Kidney tubule cell (primary cell): ENCODE results near the gene TACC2.

Experiments used
- DNase-seq: peaks from one replicate; pipeline ENCODE4 v3.0.0-alpha.2; 2018; ENCODE audit warnings: low spot score

TACC2 gene

GRCh38 chr10:122271076-122271475 is 282.1 kb downstream of the TACC2 start, which contains the start of gene BTBD16:
BTBD16 (plus strand) TSS chr10:122271296; CDS start chr10:122275082, 3,786 bp downstream.
- DNase-seq, result no peak

- no peak for DNase-seq
Measured at GRCh38 chr10:122273966-122274545, 285.1 kb downstream of the TACC2 start.

GRCh38 chr10:122276611-122277208 is 287.7 kb downstream of the TACC2 start:
- DNase-seq, result peak; percentile 69

- no peak for DNase-seq
Measured at GRCh38 chr10:122277526-122278136, 288.7 kb downstream of the TACC2 start.

- DNase-seq, result peak; percentile 66
Measured at GRCh38 chr10:122279725-122280141, 290.8 kb downstream of the TACC2 start.

GRCh38 chr10:122280156-122280555 is 291.2 kb downstream of the TACC2 start:
- no peak for DNase-seq

- DNase-seq, result no peak
Measured at GRCh38 chr10:122281018-122281626, 292.2 kb downstream of the TACC2 start.

GRCh38 chr10:122281751-122282150 is 292.8 kb downstream of the TACC2 start:
- DNase-seq, result no peak

- DNase-seq, result peak; percentile 95
Measured at GRCh38 chr10:122282253-122282671, 293.3 kb downstream of the TACC2 start.

GRCh38 chr10:122282909-122283308 is 293.9 kb downstream of the TACC2 start:
- DNase-seq, result no peak

- DNase-seq, result no peak
Measured at GRCh38 chr10:122285506-122286444, 296.8 kb downstream of the TACC2 start.

GRCh38 chr10:122286867-122287266 is 297.9 kb downstream of the TACC2 start:
- peak; percentile 52 for DNase-seq

GRCh38 chr10:122287570-122287969 is 298.6 kb downstream of the TACC2 start:
- DNase-seq, result no peak

GRCh38 chr10:122288262-122288661 is 299.3 kb downstream of the TACC2 start:
- DNase-seq, result no peak

- DNase-seq, result no peak
Measured at GRCh38 chr10:122288917-122289316, 300.0 kb downstream of the TACC2 start.

- no peak for DNase-seq
Measured at GRCh38 chr10:122290334-122290733, 301.4 kb downstream of the TACC2 start.

- peak; percentile 40 for DNase-seq
Measured at GRCh38 chr10:122290833-122291532, 302.0 kb downstream of the TACC2 start.

GRCh38 chr10:122291739-122292138 is 302.8 kb downstream of the TACC2 start:
- no peak for DNase-seq

- no peak for DNase-seq
Measured at GRCh38 chr10:122292376-122292775, 303.4 kb downstream of the TACC2 start.

GRCh38 chr10:122293156-122293960 is 304.4 kb downstream of the TACC2 start:
- DNase-seq, result peak; percentile 28
